ENCODE results near the gene PRSS38. TPM values are rescaled to one million over a fixed set of nuclear protein-coding genes. Genes with fewer than 3 reads are reported as not detected.

Gene PRSS38
- total RNA-seq, 2 donors from 2014 or later: 3.0 TPM; not detected in 1

DNA sequence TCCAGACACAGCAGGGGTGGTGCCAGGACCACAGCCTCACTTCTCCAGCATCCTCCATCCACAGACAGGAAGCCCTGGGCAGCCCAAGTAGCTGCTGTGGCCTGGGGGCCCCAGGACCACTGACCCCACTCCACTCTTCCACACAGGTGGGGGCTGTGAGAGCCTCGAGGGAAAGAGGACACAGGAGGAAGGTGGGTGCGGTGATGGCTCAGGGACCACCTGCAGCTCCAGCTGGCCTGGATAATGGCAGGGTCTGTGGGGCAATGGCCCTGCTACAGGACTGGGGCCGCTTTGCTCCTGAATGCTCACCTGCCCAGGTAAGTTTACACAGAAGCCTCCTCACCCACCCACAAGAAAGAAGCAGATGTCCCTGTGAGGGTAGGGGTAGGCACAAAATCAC is 18.3 kb upstream of the PRSS38 start:
- no peak for TF ChIP-seq POLR2A (IDR thresholded peaks at IDR 0.05)
- TF ChIP-seq POLR2AphosphoS5 (IDR thresholded peaks at IDR 0.05): no peak
- TF ChIP-seq, protein P1, sequence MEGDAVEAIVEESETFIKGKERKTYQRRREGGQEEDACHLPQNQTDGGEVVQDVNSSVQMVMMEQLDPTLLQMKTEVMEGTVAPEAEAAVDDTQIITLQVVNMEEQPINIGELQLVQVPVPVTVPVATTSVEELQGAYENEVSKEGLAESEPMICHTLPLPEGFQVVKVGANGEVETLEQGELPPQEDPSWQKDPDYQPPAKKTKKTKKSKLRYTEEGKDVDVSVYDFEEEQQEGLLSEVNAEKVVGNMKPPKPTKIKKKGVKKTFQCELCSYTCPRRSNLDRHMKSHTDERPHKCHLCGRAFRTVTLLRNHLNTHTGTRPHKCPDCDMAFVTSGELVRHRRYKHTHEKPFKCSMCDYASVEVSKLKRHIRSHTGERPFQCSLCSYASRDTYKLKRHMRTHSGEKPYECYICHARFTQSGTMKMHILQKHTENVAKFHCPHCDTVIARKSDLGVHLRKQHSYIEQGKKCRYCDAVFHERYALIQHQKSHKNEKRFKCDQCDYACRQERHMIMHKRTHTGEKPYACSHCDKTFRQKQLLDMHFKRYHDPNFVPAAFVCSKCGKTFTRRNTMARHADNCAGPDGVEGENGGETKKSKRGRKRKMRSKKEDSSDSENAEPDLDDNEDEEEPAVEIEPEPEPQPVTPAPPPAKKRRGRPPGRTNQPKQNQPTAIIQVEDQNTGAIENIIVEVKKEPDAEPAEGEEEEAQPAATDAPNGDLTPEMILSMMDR (IDR thresholded peaks at IDR 0.05): no peak
- no peaks in the 10 kb centered on the region for H3K4me1 ChIP-seq (replicated peaks)
- H3K9me3 ChIP-seq: no peaks in the 10 kb centered on the region
- no peak overlapping the region for H3K27ac ChIP-seq
- DNase-seq (ENCODE audit: low spot score): no peak
- intact Hi-C loops (cut with DNase I): no loop called here
- no peaks in the 10 kb centered on the region for H3K36me3 ChIP-seq
- 84% methylated on average over 3 of the region's 3 CpGs for WGBS
- H3K4me3 ChIP-seq: no peak overlapping the region
- no peaks in the 10 kb centered on the region for H3K27me3 ChIP-seq (replicated peaks; ENCODE audit: insufficient read depth)

- no peaks in the 10 kb centered on the region for H3K36me3 ChIP-seq
- DNase-seq (ENCODE audit: low spot score): no peak
- H3K9me3 ChIP-seq: no peaks in the 10 kb centered on the region
- no peak overlapping the region for H3K27ac ChIP-seq
- no peak overlapping the region for H3K4me3 ChIP-seq
- 79% methylated on average over 3 of the region's 3 CpGs for WGBS
- intact Hi-C loops (cut with DNase I): no loop called here
- TF ChIP-seq POLR2A (IDR thresholded peaks at IDR 0.05) (no peak), POLR2AphosphoS5 (IDR thresholded peaks at IDR 0.05) (no peak)
- TF ChIP-seq, protein P1 (IDR thresholded peaks at IDR 0.05): no peak
- no peaks in the 10 kb centered on the region for H3K4me1 ChIP-seq (replicated peaks)
- no peaks in the 10 kb centered on the region for H3K27me3 ChIP-seq (replicated peaks; ENCODE audit: insufficient read depth)
These were observed 17.9 kb upstream of the PRSS38 start for GRCh38 chr1:227797625-227798024.

DNA sequence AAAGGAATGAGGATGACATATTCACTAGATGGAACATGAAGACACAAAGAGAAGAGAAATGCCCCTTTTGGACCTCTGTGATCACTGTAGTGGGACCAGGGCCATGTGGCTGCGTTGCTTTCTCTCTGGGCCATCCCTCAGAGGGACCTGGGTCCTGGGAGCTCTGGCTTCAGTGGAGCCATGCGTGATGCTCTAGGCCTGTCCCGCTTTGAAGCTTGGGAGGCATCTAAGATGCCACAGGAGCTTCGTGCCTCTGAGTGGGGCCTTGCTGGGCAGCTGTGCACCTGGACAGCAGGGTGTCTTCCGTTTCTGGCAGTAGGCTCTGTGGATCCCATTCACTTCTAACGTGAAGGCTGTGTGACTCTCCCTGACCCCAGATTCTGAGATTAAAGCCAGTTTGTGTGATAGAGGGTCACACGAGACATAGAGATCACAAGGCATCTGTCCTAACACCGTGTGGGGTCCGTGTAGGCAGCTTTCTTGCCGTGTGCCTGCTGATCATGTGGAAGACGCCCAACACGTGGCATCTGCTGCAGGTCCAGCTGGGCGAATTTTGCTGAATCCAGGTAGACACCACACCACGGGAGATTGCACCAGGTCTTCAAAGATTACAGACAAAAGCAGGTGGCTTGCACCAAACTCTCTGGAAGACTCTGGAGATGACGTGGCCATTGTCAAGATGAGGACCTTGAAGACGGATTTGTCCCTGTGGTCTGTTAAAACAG is 17.2 kb upstream of the PRSS38 start:
- H3K4me3 ChIP-seq: no peak overlapping the region
- no peaks in the 10 kb centered on the region for H3K36me3 ChIP-seq
- H3K9me3 ChIP-seq: no peaks in the 10 kb centered on the region
- H3K4me1 ChIP-seq (replicated peaks): no peaks in the 10 kb centered on the region
- intact Hi-C loops (cut with DNase I): no loop called here
- H3K27me3 ChIP-seq (replicated peaks; ENCODE audit: insufficient read depth): no peaks in the 10 kb centered on the region
- TF ChIP-seq POLR2AphosphoS5 (IDR thresholded peaks at IDR 0.05): no peak
- TF ChIP-seq, protein P1 (IDR thresholded peaks at IDR 0.05): no peak
- TF ChIP-seq POLR2A (IDR thresholded peaks at IDR 0.05): no peak
- 85% methylated on average over 16 of the region's 16 CpGs for WGBS
- no peak overlapping the region for H3K27ac ChIP-seq
- no peak for DNase-seq (ENCODE audit: low spot score)

DNA sequence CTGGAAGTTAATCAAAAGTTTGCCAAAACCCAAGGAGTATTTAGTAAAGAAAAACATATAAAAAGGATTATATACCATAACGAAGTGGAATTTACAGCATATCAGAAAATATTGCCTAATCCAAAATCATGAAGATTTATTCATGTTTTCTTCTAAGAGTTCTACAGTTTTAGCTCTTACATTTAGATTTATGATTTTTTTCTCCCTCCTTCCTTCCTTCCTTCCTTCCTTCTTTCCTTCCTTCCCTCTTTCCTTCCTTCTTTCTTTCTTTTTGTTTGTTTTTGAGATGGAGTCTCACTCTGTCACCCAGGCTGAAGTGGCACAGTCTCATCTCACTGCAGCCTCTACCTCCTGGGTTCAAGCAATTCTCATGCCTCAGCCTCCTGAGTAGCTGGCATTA is 15.7 kb upstream of the PRSS38 start:
- H3K27me3 ChIP-seq (replicated peaks; ENCODE audit: insufficient read depth): no peaks in the 10 kb centered on the region
- DNase-seq (ENCODE audit: low spot score): no peak
- no peak overlapping the region for H3K27ac ChIP-seq
- H3K36me3 ChIP-seq: no peaks in the 10 kb centered on the region
- TF ChIP-seq POLR2A (IDR thresholded peaks at IDR 0.05) (no peak), POLR2AphosphoS5 (IDR thresholded peaks at IDR 0.05) (no peak)
- TF ChIP-seq, protein P1 (IDR thresholded peaks at IDR 0.05): no peak
- intact Hi-C loops (cut with DNase I): no loop called here
- H3K4me1 ChIP-seq (replicated peaks): no peaks in the 10 kb centered on the region
- no peak overlapping the region for H3K4me3 ChIP-seq
- WGBS: 76% methylated on average over 1 of the region's 1 CpG
- no peaks in the 10 kb centered on the region for H3K9me3 ChIP-seq

GRCh38 chr1:227803933-227804332 is 11.5 kb upstream of the PRSS38 start:
- no peak for DNase-seq (ENCODE audit: low spot score)
- TF ChIP-seq POLR2A (IDR thresholded peaks at IDR 0.05): no peak
- TF ChIP-seq, protein P1 (IDR thresholded peaks at IDR 0.05): no peak
- Histone ChIP-seq H3K4me3 (no peak overlapping the region), H3K27me3 (replicated peaks; ENCODE audit: insufficient read depth) (no peaks in the 10 kb centered on the region), H3K36me3 (no peaks in the 10 kb centered on the region), H3K4me1 (replicated peaks) (no peaks in the 10 kb centered on the region), H3K27ac (no peak overlapping the region), H3K9me3 (no peaks in the 10 kb centered on the region)
- intact Hi-C loops (cut with DNase I): no loop called here

Data from prostate gland (tissue), 2 donors.